ENCODE measurements around the gene AGMAT.
"Not testable (repeated sequence)": the region's sequence is repeated elsewhere in the genome, so short reads cannot be mapped to it uniquely, and the experiment has no call there.

The AGMAT gene

DNA sequence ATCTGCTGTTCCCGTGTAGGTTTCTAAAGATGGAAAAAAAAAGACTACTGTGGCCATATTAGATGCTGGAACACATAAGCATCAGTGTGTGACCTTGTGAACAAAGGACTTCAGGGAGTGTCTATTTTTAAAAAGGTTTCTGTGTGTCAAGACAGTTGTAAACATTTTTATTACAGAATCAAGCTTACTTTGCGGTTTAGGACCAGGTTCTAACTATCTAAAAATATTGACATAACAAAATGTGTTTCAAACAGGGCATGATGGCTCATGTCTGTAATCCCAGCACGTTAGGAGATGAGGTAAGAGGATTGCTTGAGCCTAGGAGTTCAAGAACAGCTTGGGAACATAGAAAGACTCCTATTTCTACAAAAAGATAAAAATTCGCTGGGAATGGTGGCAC is 25.3 kb upstream of the AGMAT start:
- DNase-seq (ENCODE audit: low read depth): no peak
- in situ Hi-C loops (cut with HindIII; ENCODE audit: low sequenced_read_pairs): no loop called here
- TF ChIP-seq, protein P1, sequence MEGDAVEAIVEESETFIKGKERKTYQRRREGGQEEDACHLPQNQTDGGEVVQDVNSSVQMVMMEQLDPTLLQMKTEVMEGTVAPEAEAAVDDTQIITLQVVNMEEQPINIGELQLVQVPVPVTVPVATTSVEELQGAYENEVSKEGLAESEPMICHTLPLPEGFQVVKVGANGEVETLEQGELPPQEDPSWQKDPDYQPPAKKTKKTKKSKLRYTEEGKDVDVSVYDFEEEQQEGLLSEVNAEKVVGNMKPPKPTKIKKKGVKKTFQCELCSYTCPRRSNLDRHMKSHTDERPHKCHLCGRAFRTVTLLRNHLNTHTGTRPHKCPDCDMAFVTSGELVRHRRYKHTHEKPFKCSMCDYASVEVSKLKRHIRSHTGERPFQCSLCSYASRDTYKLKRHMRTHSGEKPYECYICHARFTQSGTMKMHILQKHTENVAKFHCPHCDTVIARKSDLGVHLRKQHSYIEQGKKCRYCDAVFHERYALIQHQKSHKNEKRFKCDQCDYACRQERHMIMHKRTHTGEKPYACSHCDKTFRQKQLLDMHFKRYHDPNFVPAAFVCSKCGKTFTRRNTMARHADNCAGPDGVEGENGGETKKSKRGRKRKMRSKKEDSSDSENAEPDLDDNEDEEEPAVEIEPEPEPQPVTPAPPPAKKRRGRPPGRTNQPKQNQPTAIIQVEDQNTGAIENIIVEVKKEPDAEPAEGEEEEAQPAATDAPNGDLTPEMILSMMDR (IDR thresholded peaks at IDR 0.05; ENCODE audit: low read depth, low read length, missing control alignments): no peak

DNA sequence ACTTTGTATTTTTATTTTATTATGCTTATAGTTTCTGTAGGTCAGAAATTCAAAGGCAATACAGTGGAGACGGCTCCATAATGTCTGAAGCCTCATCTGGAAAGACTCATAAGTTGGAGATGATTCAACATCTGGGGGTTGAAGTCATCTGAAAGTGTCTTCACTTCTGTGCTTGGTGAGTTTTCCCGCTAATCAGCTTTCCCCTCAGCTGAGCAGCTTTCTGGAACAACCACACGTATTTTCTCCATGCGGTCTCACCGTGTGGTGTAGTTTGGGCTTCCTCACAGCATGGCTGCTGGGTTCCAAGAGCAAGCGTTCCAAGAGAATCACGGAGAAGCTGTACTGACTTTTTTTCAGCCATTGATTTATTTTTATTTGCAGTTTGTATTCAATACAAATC is 24.8 kb upstream of the AGMAT start:
- in situ Hi-C loops (cut with HindIII; ENCODE audit: low sequenced_read_pairs): no loop called here
- H3K4me3 ChIP-seq (ENCODE audit: low read depth, low read length): no peak overlapping the region
- TF ChIP-seq, protein P1 (IDR thresholded peaks at IDR 0.05; ENCODE audit: low read depth, low read length, missing control alignments): no peak
- no peak for DNase-seq (ENCODE audit: low read depth)

More for the DNA sequence above, 25.3 kb upstream of the AGMAT start:
- no peak overlapping the region for H3K4me3 ChIP-seq (ENCODE audit: low read depth, low read length)

DNA sequence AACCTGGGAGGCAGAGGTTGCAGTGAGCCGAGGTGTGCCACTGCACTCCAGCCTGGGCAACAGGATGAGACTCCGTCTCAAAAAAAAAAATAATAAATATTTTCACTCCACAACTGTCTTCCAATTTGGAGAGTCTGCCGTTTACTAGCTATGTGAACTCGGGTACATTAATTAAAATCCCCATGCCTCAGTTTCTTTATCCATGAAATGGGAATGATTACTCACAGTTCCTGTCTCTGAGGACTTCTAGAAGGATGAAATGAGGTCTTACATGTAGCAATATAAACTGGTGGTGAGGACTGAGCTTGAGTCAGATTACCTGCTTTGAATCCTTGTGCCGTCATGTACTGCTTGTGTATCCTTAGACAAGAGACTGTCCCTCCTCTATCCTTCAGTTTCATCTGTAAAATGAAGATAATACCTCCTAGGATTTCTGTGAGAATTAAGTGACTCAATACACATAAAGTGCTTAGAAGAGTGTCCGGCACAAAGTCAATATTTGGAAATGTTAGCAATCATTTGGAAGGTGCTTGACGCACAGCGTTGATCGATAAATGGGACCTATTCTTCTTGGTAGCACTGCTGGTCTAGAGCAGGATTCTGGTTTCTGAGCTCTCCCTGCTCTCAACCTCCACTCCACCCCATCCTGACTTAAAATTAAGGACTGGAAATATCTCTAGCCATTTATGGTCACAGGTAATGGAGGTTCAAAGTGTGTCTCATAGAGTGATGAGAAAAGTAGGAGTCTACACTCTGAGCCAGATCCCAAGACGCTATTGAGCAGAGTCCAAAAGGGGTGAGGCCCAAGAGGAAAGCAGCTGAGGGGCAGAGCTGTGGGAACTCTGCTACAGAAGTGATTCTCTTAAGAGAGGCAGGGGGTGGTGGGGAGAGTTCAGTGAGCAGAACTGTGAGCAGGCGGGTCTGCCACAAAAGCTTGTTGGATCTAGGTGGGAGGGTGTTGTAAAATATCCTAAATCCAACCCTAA is 20.8 kb upstream of the AGMAT start:
- DNase-seq (ENCODE audit: low read depth): no peak
- in situ Hi-C loops (cut with HindIII; ENCODE audit: low sequenced_read_pairs): no loop called here
- H3K4me3 ChIP-seq (ENCODE audit: low read depth, low read length): no peak overlapping the region
- TF ChIP-seq, protein P1 (IDR thresholded peaks at IDR 0.05; ENCODE audit: low read depth, low read length, missing control alignments): no peak

DNA sequence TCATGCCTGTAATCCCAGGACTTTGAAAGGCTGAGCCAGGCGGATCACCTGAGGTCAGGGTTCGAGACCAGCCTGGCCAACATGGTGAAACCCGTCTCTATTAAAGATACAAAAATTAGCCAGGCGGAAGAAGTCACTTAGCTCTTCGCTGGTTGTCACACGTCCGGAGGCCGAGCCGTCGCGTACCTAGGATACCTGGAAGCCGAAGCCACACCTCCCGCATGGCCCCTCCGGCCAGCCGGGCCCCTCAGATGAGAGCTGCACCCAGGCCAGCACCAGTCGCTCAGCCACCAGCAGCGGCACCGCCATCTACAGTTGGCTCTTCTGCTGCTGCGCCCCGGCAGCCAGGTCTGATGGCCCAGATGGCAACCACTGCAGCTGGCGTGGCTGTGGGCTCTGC is 19.5 kb upstream of the AGMAT start:
- DNase-seq (ENCODE audit: low read depth); in situ Hi-C loops (cut with HindIII; ENCODE audit: low sequenced_read_pairs); H3K4me3 ChIP-seq (ENCODE audit: low read depth, low read length): not testable (repeated sequence)

DNA sequence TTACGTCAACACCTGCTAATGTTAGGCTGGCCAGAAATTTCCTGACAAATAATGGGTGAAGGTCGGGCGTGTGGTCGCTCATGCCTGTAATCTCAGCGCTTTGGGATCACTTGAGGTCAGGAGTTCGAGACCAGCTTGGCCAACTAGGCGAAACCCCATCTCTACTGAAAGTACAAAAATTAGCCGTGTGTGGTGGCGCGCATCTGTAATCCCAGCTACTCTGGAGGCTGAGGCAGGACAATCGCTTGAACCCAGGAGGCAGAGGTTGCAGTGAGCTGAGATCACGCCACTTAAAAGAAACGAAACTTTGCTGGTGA is 19.1 kb upstream of the AGMAT start:
- DNase-seq (ENCODE audit: low read depth); in situ Hi-C loops (cut with HindIII; ENCODE audit: low sequenced_read_pairs): not testable (repeated sequence)
- peak overlapping the region; percentile 85 for H3K4me3 ChIP-seq (ENCODE audit: low read depth, low read length)

DNA sequence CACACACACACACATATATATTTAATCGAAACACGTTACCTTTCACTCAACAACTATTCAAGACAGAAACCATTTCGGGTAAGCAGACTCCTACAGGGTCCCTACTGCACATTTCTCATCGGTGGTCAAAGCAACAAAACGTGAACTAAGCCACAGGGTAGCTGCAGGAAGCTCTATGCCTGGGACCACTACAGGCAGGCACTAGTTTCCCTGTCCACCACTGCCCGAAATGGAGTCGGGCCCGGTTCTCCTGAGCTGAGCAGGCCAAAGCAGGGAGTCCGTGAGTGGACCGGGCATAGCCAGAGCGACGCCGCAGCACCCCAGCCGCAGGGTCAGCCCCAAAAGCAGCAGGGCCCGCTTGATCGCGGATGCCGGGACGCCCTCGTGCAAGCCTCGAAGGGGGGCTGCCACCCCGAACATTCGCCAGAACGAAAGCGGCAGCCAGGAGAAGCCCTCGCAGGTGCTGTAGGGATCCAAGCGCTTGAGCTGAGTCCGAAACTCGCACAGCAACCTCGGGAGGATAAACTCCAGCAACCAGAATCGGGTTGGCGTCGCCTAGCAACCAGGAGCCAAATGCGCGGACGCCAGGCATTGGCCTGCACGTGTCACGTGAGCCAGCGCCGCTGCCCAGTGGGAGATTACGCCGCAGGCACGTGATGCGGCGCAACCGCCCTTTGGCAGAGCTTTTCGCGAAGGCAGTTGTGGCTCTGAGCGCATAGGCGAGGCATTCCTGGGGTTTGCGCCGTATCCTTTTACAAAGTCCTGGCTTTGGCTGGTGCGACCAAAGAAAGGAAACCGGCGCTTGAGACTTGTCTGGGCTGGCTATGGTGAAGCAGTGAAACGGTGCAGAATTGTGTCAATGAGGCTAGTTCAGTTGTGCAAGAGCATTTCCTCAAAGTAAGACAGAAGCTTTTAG is 18.5 kb upstream of the AGMAT start:
- peak overlapping the region; percentile 85 for H3K4me3 ChIP-seq (ENCODE audit: low read depth, low read length)
- in situ Hi-C loops (cut with HindIII; ENCODE audit: low sequenced_read_pairs): no loop called here
- peak; percentile 92 for DNase-seq (ENCODE audit: low read depth)
- TF ChIP-seq, protein P1 (IDR thresholded peaks at IDR 0.05; ENCODE audit: low read depth, low read length, missing control alignments): no peak

DNA sequence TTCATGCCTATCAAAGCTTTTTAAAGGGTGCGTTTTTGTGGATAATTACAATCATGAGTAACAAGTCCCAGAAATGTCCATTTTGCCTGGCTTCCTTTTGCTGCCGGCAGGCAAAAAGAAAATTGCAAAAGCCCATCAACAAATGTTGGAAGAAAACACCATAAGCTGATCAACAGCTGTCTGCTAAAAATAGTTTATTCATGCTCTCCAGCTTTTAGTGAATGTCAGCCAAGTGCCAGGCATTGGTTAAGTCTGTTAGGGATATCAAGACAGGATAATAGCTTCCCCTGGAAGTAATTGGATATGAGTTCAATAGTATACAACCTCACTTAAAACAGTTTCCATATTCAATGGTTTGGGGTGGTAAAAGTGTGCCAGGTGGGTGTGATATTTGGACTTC is 13.6 kb upstream of the AGMAT start:
- in situ Hi-C loops (cut with HindIII; ENCODE audit: low sequenced_read_pairs): no loop called here
- TF ChIP-seq, protein P1 (IDR thresholded peaks at IDR 0.05; ENCODE audit: low read depth, low read length, missing control alignments): no peak
- no peak for DNase-seq (ENCODE audit: low read depth)
- H3K4me3 ChIP-seq (ENCODE audit: low read depth, low read length): no peak overlapping the region

Data from astrocyte of the cerebellum (primary cell).